Measurements from ENCODE around the gene WDR46. TPM values are rescaled to one million over a fixed set of nuclear protein-coding genes. Genes with fewer than 3 reads are reported as not detected.
A peak's percentile ranks its signal among the peaks of the same experiment; 100 is the strongest.

Gene WDR46
- total and polyA plus RNA-seq, 10 donors, result 30.5 to 101 (median 48.1) TPM

- Histone ChIP-seq H3K36me3 (peaks cover 3 to 58% (median 40%) of the 10 kb centered on the region in 6 donors), H3K4me3 (peak overlapping the region; percentile 63 to 94 (median 80)), H3K4me1 (peaks cover 57 to 90% (median 79%) of the 10 kb centered on the region in 6 donors), H3K27ac (peak overlapping the region in 6 of 8 donors; percentile 91 to 99 (median 96)), H3K27me3 (replicated peaks in 1 of 7) (no peaks in the 10 kb centered on the region), H3K9me3 (no peaks in the 10 kb centered on the region)
- WGBS, 5 donors, result 45 to 67% (median 53%) methylated on average over 11 of the region's 11 CpGs
- TF ChIP-seq POLR2AphosphoS5 (IDR thresholded peaks at IDR 0.05), result no peak
- DNase-seq, result no peak
- intact Hi-C loops (cut with DNase I; ENCODE audit: low total_unique reads), result no loop called here
These were observed 15.7 kb downstream of the WDR46 start for GRCh38 chr6:33273129-33273923.

- intact Hi-C loops (cut with DNase I; ENCODE audit: low total_unique reads), result no loop called here
- H3K36me3 ChIP-seq, result peaks cover 6 to 63% (median 49%) of the 10 kb centered on the region in 6 donors
- no peaks in the 10 kb centered on the region for H3K27me3 ChIP-seq (replicated peaks in 1 of 7)
- H3K27ac ChIP-seq, result peak overlapping the region; percentile 91 to 99 (median 96)
- no peaks in the 10 kb centered on the region for H3K9me3 ChIP-seq
- H3K4me1 ChIP-seq, result peaks cover 51 to 83% (median 71%) of the 10 kb centered on the region in 6 donors
- peak overlapping the region; percentile 63 to 94 (median 80) for H3K4me3 ChIP-seq
- WGBS, 5 donors, result 8 to 11% (median 10%) methylated on average over 22 of the region's 22 CpGs
- DNase-seq, result no peak
- TF ChIP-seq POLR2A (IDR thresholded peaks at IDR 0.05), result no peak
These were observed 16.5 kb downstream of the WDR46 start for GRCh38 chr6:33272275-33273128.

DNA sequence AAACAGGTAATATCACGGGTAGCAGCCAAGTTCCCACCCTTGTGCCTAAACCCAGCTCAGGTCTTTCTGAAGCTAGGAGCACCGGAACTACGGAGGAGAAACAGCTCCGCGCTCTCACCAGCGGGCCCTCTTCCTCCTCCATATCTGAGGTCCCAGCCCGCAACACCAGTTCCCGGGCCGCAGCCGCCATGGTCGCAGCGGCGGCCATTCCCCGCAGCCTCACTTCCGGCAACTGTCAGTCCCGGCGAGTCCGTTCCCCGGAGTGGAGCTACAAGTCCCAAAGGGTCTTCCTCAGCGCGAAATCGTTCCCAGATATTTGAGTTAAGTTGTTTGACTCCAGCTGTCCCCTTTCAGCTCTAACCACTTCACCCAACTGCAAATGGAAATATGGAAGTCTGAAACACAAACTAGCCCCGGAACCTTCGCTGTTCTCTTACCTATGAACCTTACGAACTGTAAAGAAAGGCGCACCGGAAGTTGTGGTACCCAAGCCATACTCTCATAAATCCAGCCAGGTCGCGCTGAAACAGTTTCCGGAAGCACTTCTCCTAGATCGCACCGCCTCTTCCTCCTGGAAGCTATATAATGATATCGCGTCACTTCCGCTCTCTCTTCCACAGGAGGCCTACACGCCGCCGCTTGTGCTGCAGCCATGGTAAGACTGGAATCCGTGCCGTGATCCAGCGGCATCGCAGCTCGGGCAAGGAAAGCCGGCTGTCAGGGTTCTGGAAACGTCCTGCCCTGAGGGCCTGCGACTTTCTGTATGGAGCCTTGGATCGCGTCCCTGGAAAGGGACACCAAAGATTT is 17.4 kb downstream of the WDR46 start, which contains the start of the genes RPS18 and VPS52:
Gene RPS18 (plus strand): TSS at position 608 of the 807 bp plus-strand sequence. CDS start 45 bp downstream, at position 653.
Gene VPS52 (minus strand): TSS at position 409 of the 807 bp plus-strand sequence. CDS start 201 bp downstream, at position 208.
- Histone ChIP-seq H3K27ac (peak within 1 kb of the TSS; percentile 91 to 99 (median 96)), H3K4me1 (peaks cover 50 to 78% (median 66%) of the 10 kb centered on the region in 6 donors), H3K4me3 (peak within 1 kb of the TSS; percentile 63 to 94 (median 80)), H3K27me3 (replicated peaks in 1 of 7) (no peaks in the 10 kb centered on the region), H3K36me3 (peaks cover 6 to 71% (median 57%) of the 10 kb centered on the region in 6 donors), H3K9me3 (no peaks in the 10 kb centered on the region)
- TF ChIP-seq POLR2AphosphoS5 (IDR thresholded peaks at IDR 0.05) (peak; percentile 98 to 100 (median 99)), CTCF (IDR thresholded peaks at IDR 0.05 in 8 of 11, conservative IDR thresholded peaks at IDR 0.05 in 3 of 11) (peak in 4 of 11 experiments; percentile 4 to 31 (median 18)), POLR2A (IDR thresholded peaks at IDR 0.05) (peak; percentile 5 to 93 (median 92))
- DNase-seq, result peak; percentile 94
- 0% methylated on average over 33 to 48 of the region's 48 CpGs for WGBS, 5 donors
- intact Hi-C loops (cut with DNase I; ENCODE audit: low total_unique reads), result no loop called here

DNA sequence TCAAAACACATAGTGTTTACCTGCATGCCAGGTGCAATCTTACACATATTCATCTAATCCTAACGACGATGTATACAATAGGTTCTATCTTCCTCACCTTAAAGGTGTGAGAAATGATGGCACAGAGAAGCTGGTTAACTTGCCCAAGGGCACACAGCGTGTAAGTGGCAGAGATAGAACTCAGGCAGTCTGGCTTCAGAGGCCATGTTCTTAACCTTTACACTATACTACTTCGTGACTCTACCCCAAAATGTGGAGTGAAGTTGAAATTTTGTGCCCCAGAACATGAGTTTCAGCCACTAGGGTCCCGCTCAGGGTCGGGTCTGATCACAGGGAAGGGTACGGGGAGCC is 17.9 kb downstream of the WDR46 start:
- intact Hi-C loops (cut with DNase I; ENCODE audit: low total_unique reads), result no loop called here
- TF ChIP-seq POLR2A (IDR thresholded peaks at IDR 0.05), result no peak
- no peak for TF ChIP-seq CTCF (IDR thresholded peaks at IDR 0.05 in 8 of 11, conservative IDR thresholded peaks at IDR 0.05 in 3 of 11)
- TF ChIP-seq POLR2AphosphoS5 (IDR thresholded peaks at IDR 0.05), result no peak
- Histone ChIP-seq H3K36me3 (peaks cover 6 to 71% (median 58%) of the 10 kb centered on the region in 6 donors), H3K27ac (peak overlapping the region; percentile 91 to 99 (median 96)), H3K9me3 (no peaks in the 10 kb centered on the region), H3K4me3 (peak overlapping the region; percentile 63 to 94 (median 80)), H3K4me1 (peaks cover 44 to 72% (median 60%) of the 10 kb centered on the region in 6 donors), H3K27me3 (replicated peaks in 1 of 7) (no peaks in the 10 kb centered on the region)
- no peak for DNase-seq
- WGBS, 5 donors, result 2 to 5% (median 3%) methylated on average over 7 of the region's 7 CpGs

All from spleen (tissue), 11 donors.